Mucosa of rectum (tissue), 2 donors: ENCODE measurements around the gene IDI1.

Experiments
- H3K27ac ChIP-seq, 2 donors: one replicate each; pipeline ENCODE4 v1.7.0; 2013; ENCODE audit warnings: inconsistent platforms in 2 of 2, low read depth in 2 of 2, low read length in 2 of 2
- H3K27me3 ChIP-seq, 2 donors: one replicate each; pipeline ENCODE4 v1.7.0; 2013; ENCODE audit warnings: low read length in 2 of 2; ENCODE audit not compliant: control insufficient read depth in 2 of 2, insufficient read depth in 2 of 2
- H3K36me3 ChIP-seq, 2 donors: one replicate each; pipeline ENCODE4 v1.7.0; 2013; ENCODE audit warnings: low read length in 2 of 2; ENCODE audit not compliant: control insufficient read depth in 2 of 2, insufficient read depth in 2 of 2
- H3K4me1 ChIP-seq, 2 donors: one replicate each; pipeline ENCODE4 v1.7.0; 2013; ENCODE audit warnings: low read length in 2 of 2, mild to moderate bottlenecking in 1 of 2; ENCODE audit not compliant: control insufficient read depth in 2 of 2, insufficient read depth in 2 of 2
- H3K4me3 ChIP-seq, 2 donors: one replicate each; pipeline ENCODE4 v1.7.0; 2013; ENCODE audit warnings: low read length in 2 of 2
- H3K9ac ChIP-seq, 2 donors: one replicate each; pipeline ENCODE4 v1.7.0; 2013; ENCODE audit warnings: low read length in 2 of 2, low read depth in 1 of 2, mild to moderate bottlenecking in 1 of 2
- H3K9me3 ChIP-seq, 2 donors: one replicate each; pipeline ENCODE4 v1.7.0; 2013; ENCODE audit warnings: low read length in 2 of 2; ENCODE audit not compliant: control insufficient read depth in 2 of 2
- donor health status: healthy.
- donor health status: Normal muscosa, but diverticular disease.

Gene IDI1

DNA sequence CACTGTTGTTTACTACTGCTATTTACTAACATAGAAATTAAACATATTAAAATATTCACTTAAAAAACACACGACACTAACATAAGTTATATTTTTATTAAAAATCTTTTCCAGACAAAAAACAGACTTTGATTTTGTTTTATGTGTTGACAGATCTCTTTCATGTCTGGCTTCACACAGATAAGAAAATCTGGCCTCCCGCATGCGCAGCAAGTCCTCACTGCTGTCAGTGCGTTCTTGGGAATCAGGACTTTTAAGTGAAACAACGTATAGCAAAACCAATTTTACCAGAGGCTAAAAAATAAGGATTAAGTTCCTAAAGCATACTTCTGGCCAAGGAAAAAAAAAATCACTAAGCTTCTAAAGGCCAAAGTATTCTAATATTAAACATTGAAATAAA, 1.2 kb upstream of the IDI1 start:
- Histone ChIP-seq H3K9me3 (no peaks in the 10 kb centered on the region), H3K4me1 (peaks cover 23 to 25% of the 10 kb centered on the region in 2 donors), H3K4me3 (peak overlapping the region; percentile 88 to 98), H3K36me3 (peaks cover 0 to 18% of the 10 kb centered on the region in 2 donors), H3K27ac (peak overlapping the region; percentile 99 to 100), H3K27me3 (no peaks in the 10 kb centered on the region), H3K9ac (peak overlapping the region; percentile 81 to 95)

DNA sequence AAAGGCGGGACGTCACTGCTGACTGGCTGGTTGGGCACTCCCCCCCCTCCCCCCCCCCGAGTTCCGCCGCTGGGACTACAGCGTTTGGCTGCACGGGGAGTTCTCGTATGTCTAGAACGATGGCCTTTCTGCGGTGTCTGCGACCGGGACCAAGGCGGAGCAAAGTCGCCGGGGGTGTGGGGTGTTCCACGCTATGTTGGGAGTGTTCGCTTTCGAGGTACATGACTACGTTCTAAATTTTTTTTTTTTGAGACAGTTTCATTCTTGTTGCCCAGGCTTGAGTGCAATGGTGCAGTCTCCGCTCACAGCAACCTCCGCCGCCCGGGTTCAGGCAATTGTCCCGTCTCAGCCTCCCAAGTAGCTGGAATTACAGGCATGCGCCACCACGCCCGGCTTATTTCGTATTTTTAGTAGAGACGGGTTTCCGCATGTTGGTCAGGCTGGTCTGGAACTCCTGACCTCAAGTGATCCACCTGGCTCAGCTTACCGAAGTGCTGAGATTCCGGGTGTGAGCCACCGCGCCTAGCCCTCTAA, 573 bp upstream of the IDI1 start:
- peak overlapping the region; percentile 99 to 100 for H3K27ac ChIP-seq
- peak overlapping the region; percentile 88 to 98 for H3K4me3 ChIP-seq
- H3K4me1 ChIP-seq = peaks cover 16 to 18% of the 10 kb centered on the region in 2 donors
- no peaks in the 10 kb centered on the region for H3K9me3 ChIP-seq
- H3K27me3 ChIP-seq = no peaks in the 10 kb centered on the region
- peak overlapping the region; percentile 81 to 95 for H3K9ac ChIP-seq
- peaks cover 0 to 18% of the 10 kb centered on the region in 2 donors for H3K36me3 ChIP-seq

DNA sequence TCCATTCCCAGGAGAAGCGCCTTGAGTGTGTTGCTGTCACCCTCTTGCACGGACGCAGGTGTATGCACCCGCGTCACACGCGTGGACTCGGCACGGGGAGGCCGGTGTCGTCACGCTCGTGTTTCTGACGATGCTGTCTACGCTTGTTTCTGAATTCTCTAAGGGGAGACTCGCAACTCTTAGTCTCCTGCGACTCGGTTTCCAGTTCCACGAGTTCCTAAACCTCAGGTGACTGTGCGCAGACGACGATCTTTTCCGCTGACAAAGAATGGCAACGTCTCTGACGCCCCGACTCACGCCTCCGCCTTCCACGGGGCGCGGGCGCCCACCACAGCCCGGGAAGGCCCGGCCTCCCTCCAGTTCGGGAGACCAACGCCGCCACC, 579 bp downstream of the IDI1 start:
- H3K27me3 ChIP-seq = no peaks in the 10 kb centered on the region
- peaks cover 6 to 12% of the 10 kb centered on the region in 2 donors for H3K36me3 ChIP-seq
- H3K9me3 ChIP-seq = no peaks in the 10 kb centered on the region
- H3K4me1 ChIP-seq = peaks cover 14 to 16% of the 10 kb centered on the region in 2 donors
- H3K9ac ChIP-seq = peak overlapping the region; percentile 91 to 95
- peak overlapping the region; percentile 99 to 100 for H3K27ac ChIP-seq
- peak overlapping the region; percentile 88 to 98 for H3K4me3 ChIP-seq

DNA sequence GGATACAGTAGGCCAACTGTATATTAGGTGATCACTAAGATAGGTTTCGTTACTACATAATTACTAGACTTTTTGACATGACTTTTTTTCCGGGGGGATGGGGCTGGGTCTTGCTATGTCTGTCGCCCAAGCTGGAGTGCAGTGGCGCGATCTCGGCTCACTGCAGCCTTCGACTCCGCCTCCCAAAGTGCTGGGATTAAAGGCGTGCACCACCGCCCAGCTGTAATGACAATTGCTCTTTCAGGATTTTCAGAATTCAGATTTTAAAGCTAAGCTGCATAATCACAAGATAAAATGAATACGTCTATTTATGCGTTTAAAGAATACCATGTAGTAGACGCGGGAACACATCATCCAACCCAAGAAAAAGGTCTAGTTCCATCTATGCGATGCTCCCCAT, 982 bp downstream of the IDI1 start:
- Histone ChIP-seq H3K4me1 (peaks cover 14 to 16% of the 10 kb centered on the region in 2 donors), H3K36me3 (peaks cover 8% of the 10 kb centered on the region in 2 donors), H3K4me3 (peak overlapping the region; percentile 88 to 98), H3K9ac (peak overlapping the region; percentile 91 to 95), H3K9me3 (no peaks in the 10 kb centered on the region), H3K27me3 (no peaks in the 10 kb centered on the region), H3K27ac (peak overlapping the region; percentile 99 to 100)

DNA sequence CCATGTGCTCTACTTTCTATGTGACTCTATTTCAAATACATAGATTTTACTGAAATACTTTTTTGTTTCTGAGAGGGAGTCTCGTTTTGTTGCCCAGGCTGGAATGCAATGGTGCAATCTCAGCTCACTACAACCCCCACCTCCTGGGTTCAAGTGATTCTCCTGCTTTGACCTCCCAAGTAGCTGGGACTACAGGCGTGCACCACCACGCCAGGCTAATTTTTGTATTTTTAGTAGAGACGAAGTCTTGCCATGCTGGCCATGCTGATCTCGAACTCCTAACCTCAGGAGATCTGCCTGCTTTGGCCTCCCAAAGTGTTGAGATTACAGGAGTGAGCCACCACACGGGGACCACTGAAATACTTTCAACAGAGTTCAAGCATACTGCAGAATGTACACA, 3.5 kb downstream of the IDI1 start:
- peaks cover 10 to 13% of the 10 kb centered on the region in 2 donors for H3K4me1 ChIP-seq

DNA sequence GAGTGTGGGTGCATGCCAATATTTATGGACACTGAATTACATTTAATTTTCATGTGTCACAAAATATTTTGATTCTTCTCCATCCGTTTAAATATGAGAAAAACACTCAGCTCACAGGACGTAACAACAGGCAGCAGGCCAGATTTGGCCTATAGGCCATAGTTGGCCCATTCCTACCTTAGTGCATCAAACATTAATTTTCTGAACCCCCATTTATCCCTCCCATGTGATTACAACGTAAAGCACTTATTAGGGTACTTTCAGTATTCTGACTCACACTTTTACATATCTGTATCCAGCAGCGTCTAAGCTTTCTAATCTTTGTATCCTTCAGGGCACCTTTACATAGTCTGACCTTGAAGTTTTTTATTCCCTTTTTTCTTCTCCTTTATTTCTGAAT, 4.0 kb downstream of the IDI1 start:
- Histone ChIP-seq H3K4me3 (no peak overlapping the region), H3K9ac (no peak overlapping the region), H3K36me3 (peaks cover 16 to 27% of the 10 kb centered on the region in 2 donors), H3K27ac (peak overlapping the region in 1 of 2 donors; percentile 67), H3K27me3 (no peaks in the 10 kb centered on the region), H3K9me3 (no peaks in the 10 kb centered on the region), H3K4me1 (peaks cover 9% of the 10 kb centered on the region in 2 donors)

More for the DNA sequence above, 3.5 kb downstream of the IDI1 start:
- Histone ChIP-seq H3K36me3 (peaks cover 11 to 23% of the 10 kb centered on the region in 2 donors), H3K9me3 (no peaks in the 10 kb centered on the region), H3K27me3 (no peaks in the 10 kb centered on the region), H3K4me3 (no peak overlapping the region), H3K9ac (no peak overlapping the region), H3K27ac (no peak overlapping the region)

DNA sequence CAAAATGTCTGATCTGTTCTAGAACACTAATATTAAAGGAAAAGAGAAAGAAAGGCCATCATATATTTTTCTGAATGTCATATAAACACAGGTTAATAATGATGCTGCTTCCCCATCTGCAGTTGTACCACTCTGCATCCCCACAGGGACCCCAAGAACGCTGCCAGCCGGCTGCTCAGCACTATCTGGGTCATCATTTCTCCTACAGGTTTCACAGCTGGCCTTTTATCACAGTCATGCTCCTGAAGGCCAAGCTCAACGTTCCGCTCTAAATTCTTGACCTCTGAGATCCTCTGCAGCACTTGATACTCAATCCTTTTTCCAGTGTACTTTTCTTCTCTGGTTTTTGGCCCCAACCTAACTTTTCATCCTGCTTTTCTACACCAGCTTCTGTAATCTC, 4.8 kb downstream of the IDI1 start:
- Histone ChIP-seq H3K36me3 (peaks cover 20 to 32% of the 10 kb centered on the region in 2 donors), H3K4me3 (peak overlapping the region in 1 of 2 donors; percentile 53), H3K9ac (no peak overlapping the region), H3K4me1 (peaks cover 7 to 9% of the 10 kb centered on the region in 2 donors), H3K27me3 (no peaks in the 10 kb centered on the region), H3K27ac (peak overlapping the region; percentile 61 to 67), H3K9me3 (no peaks in the 10 kb centered on the region)

DNA sequence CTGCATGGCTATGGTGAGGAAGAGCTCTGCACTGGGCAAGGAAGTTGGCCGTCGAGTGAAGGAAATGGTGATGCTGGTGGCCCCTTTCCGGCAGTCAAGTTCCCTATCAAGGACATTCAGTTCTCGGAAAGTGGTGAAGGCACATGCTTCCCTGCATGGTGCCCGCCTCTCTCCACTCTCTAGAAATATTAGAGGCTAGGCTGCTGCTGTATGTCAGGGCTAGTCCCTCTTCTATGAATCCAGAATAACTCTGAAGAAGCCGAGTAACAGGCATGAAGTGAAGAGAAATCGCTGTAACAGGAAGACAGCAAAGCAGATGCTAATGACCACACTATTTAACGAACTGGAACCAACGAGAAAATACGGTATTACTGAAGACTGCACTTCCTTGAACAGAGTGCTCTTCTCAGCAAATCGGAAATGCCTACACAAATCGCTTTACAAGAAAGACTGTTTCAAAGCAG, 5.4 kb downstream of the IDI1 start:
- peaks cover 20 to 34% of the 10 kb centered on the region in 2 donors for H3K36me3 ChIP-seq
- H3K4me1 ChIP-seq = peaks cover 7 to 9% of the 10 kb centered on the region in 2 donors
- H3K27me3 ChIP-seq = no peaks in the 10 kb centered on the region
- peak overlapping the region; percentile 61 to 67 for H3K27ac ChIP-seq
- no peak overlapping the region for H3K9ac ChIP-seq
- H3K4me3 ChIP-seq = peak overlapping the region in 1 of 2 donors; percentile 53
- H3K9me3 ChIP-seq = no peaks in the 10 kb centered on the region

DNA sequence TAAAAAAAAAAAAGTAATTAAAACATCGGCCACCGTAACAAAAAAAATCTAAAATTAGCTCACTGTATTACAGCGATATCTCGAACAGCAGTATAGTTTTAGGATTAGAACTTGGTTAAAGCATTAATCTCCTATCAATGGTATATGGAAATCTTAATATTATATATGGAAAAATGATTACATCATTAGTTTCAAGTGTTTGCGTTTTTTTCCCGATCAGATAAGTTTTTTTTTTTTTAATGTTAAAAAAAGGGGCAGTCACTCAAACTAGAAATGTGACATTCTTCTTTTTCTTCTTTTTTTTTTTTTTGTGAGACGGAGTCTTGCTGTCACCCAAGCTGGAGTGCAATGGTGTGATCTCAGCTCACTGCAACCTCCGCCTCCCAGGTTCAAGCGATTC, 7.4 kb downstream of the IDI1 start:
- H3K36me3 ChIP-seq = peaks cover 26 to 48% of the 10 kb centered on the region in 2 donors

DNA sequence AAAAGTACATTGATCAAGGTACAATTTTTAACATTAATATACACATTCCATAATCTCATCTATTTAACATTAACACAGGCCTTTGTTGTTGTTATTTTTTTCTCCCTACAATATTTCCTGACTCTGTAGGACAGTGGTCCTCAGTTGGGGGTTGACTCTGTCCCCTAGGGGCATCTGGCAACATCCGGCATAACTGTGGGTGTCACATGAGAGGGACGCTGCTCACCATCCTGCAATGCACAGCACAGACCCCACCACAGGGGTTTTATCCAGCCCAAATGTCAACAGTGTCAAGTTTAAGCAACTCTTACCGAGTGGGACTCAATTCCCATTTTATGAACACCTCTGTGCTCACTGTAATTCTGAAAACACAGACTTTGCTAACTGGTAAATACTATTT, 8.8 kb downstream of the IDI1 start:
- Histone ChIP-seq H3K4me3 (no peak overlapping the region), H3K9me3 (no peaks in the 10 kb centered on the region), H3K36me3 (peaks cover 26 to 48% of the 10 kb centered on the region in 2 donors), H3K27me3 (no peaks in the 10 kb centered on the region), H3K4me1 (no peaks in the 10 kb centered on the region), H3K27ac (no peak overlapping the region), H3K9ac (no peak overlapping the region)

More for the DNA sequence above, 7.4 kb downstream of the IDI1 start:
- H3K4me3 ChIP-seq = no peak overlapping the region
- no peaks in the 10 kb centered on the region for H3K27me3 ChIP-seq
- H3K9ac ChIP-seq = no peak overlapping the region
- no peaks in the 10 kb centered on the region for H3K4me1 ChIP-seq
- no peak overlapping the region for H3K27ac ChIP-seq
- no peaks in the 10 kb centered on the region for H3K9me3 ChIP-seq
